Activated CD4-positive, alpha-beta T cell treated with anti-CD3 and anti-CD28 coated beads for 1 hour (primary cell): Measurements from ENCODE around the gene SPATA6L.

Experiments
- DNase-seq: peaks from one replicate; pipeline ENCODE4 v3.0.0-alpha.2; 2020

SPATA6L gene

GRCh38 chr9:4666042-4666699 is at the start of gene SPATA6L:
SPATA6L (minus strand) TSS chr9:4666480; CDS start chr9:4666250, 230 bp downstream.
- peak; percentile 34 for DNase-seq

GRCh38 chr9:4714266-4715016 is 48.2 kb upstream of the SPATA6L start:
- DNase-seq = no peak

- no peak for DNase-seq
Measured at GRCh38 chr9:4713849-4714248, 47.6 kb upstream of the SPATA6L start.

- DNase-seq = no peak
Measured at GRCh38 chr9:4709380-4709779, 43.1 kb upstream of the SPATA6L start.

- no peak for DNase-seq
Measured at GRCh38 chr9:4706971-4707622, 40.8 kb upstream of the SPATA6L start.

GRCh38 chr9:4706021-4706420 is 39.7 kb upstream of the SPATA6L start:
- no peak for DNase-seq

GRCh38 chr9:4704129-4704528 is 37.8 kb upstream of the SPATA6L start:
- DNase-seq = no peak

GRCh38 chr9:4701526-4701925 is 35.2 kb upstream of the SPATA6L start:
- DNase-seq = no peak

GRCh38 chr9:4700932-4701331 is 34.7 kb upstream of the SPATA6L start:
- no peak for DNase-seq

- DNase-seq = no peak
Measured at GRCh38 chr9:4700091-4700490, 33.8 kb upstream of the SPATA6L start.

- DNase-seq = no peak
Measured at GRCh38 chr9:4691795-4692194, 25.5 kb upstream of the SPATA6L start.

- DNase-seq = no peak
Measured at GRCh38 chr9:4690144-4690543, 23.9 kb upstream of the SPATA6L start.

GRCh38 chr9:4689687-4690104 is 23.4 kb upstream of the SPATA6L start:
- DNase-seq = no peak

- no peak for DNase-seq
Measured at GRCh38 chr9:4689021-4689420, 22.7 kb upstream of the SPATA6L start.

- DNase-seq = no peak
Measured at GRCh38 chr9:4686584-4686983, 20.3 kb upstream of the SPATA6L start.

- DNase-seq = no peak
Measured at GRCh38 chr9:4686112-4686511, 19.8 kb upstream of the SPATA6L start.

GRCh38 chr9:4684820-4685219 is 18.5 kb upstream of the SPATA6L start:
- DNase-seq = no peak

GRCh38 chr9:4680750-4681149 is 14.5 kb upstream of the SPATA6L start:
- no peak for DNase-seq

- DNase-seq = no peak
Measured at GRCh38 chr9:4680173-4680525, 13.9 kb upstream of the SPATA6L start.

GRCh38 chr9:4679268-4680172 is 13.2 kb upstream of the SPATA6L start, which contains the start of gene CDC37L1:
CDC37L1 (plus strand) TSS chr9:4679569; CDS start chr9:4679768, 199 bp downstream.
- DNase-seq = peak; percentile 99

- no peak for DNase-seq
Measured at GRCh38 chr9:4678679-4679267, 12.5 kb upstream of the SPATA6L start.

GRCh38 chr9:4677392-4677791 is 11.1 kb upstream of the SPATA6L start:
- no peak for DNase-seq

GRCh38 chr9:4674783-4675182 is 8.5 kb upstream of the SPATA6L start:
- DNase-seq = no peak
